NCI-H2107 treated with DMSO at 0.1 percent for 48 hours (cell line): ENCODE results near the gene HSF2BP.
"Not testable (repeated sequence)": the region's sequence is repeated elsewhere in the genome, so short reads cannot be mapped to it uniquely, and the experiment has no call there.

Experiments
- DNase-seq: peaks from one replicate; lab custom pipeline; 2025; ENCODE audit not compliant: unreplicated experiment; lab: John Stamatoyannopoulos, UW

Gene HSF2BP

DNA sequence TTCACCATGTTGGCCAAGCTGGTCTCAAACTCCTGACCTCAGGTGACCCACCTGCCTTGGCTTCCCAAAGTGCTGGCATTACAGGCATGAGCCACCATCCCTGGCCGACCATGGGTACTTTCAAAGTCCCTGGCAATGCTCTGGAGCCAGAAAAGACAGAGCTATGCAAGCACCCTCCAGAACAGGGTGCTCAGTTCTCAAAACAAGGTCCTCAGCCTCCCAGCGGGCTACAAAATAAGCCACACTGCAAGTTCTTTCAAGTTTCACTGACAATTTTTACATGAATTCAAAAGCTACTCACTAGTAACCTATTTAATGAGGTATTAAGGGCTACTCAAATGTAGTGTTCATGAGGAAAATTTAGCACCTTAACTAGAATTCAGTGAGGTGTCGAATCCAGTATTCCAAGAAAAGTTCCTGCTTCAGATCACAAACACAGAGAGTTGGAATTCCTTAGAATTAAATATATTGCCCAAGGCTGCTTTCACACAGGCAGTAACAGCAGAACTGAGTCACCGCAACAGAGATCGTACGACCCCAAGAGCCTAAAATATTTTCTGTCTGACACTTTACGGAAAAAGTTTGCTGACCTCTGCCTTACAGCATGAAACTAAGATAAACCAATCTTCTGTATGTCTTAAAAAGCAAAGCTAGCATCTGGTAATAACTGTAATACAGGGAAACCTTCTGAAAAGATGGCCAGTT, 60.7 kb downstream of the HSF2BP start:
- DNase-seq, result no peak

DNA sequence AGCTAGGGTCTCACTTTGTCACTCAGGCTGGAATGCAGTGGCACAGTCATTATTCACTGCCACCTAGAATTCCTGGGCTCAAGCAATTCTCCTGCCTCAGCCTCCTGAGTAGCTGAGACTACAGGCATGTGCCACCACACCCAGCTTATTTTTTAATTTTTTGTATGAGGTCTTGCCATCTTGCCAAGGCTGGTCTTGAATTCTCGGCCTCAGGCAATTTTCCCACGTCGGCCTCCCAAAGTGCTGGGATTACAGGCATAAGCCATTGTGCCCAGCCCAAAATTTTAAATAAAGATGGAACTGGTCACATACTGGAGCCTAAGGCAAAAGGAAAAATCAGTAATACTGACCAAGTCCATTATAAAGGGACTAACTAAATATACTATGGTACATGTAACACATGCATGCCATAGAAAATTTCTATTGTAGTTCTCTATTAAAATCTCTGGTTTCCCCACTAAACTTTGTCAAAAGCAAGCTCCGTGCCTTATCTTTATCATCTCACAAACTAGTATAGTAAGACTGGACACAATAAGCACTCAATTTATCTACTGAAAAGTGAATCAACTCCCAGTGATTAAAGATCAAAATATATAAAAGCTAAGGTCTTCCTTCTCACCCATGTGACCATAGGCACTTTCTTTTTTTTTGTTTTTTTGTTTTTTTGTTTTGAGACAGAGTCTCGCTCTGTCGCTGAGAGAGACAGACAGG, 61.6 kb downstream of the HSF2BP start:
- no peak for DNase-seq

DNA sequence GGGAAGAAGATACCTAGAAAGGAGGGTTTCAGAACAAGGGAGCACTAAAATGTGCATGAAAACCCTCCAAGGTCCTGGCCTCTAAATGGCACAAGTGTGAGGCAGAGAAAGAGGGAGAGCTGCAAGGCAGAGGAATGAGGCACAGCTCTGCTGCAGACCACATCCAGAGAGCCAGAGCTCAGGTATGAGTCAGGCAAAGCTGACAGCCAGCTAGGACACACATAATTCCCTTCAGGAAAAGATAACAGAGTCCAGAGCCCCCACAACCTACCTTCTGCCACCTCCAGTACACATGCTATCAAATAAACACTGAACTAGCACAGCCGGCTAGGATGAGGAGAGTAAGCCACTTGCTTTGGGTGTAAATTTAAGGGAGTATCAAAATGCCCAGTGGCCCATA, 62.2 kb downstream of the HSF2BP start:
- DNase-seq, result no peak

DNA sequence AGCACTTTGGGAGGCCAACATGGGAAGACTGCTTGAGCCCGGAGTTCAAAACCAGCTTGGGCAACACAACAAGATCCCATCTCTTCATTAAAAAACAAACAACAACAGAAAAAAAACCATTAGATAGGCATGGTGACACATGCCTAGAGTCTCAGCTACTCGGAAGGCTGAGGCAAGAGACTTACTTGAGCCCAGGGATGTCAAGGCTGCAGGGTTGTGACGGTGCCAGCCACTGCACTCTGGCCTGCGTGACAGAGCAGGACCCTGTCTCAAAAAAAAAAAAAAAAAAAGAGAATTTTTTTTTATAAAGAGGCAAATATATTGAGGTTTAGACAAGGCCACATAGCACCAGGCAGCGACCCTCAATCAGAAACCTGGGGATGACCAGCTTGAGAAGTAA, 62.7 kb downstream of the HSF2BP start:
- no peak for DNase-seq

DNA sequence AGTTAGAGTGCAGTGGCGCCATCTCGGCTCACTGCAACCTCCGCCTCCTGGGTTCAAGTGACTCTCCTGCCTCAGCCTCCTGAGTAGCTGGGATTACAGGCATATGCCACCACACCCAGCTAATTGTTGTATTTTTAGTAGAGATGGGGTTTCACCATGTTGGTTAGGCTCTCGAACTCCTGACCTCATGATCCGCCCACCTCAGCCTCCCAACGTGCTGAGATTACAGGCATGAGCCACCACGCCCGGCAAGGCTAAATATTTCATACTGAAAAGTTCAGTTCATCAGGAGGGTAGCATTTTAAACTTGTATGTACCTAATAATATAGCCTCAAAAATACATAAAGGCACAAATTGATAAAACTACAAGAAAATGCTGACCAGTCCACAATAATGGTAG, 63.5 kb downstream of the HSF2BP start:
- DNase-seq, result not testable (repeated sequence)

DNA sequence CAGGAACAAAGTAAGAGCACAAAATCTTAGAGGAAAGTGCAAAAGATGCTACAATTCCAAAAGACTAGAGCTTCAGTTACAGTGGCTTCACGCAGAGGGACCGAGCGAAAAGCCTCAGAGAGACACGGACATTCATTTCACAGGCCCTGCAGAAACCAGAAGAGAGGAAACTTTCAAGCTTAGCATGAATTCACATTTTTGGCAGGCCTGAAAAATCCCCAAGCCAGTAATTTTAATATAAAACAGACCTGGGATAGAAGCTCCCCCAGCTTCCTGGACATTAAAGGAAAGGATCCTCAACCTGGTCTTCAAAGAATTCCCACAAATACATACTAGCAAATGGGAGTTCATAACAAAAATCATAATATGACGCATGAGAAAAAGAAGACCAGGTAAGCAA, 66.2 kb downstream of the HSF2BP start:
- DNase-seq, result no peak

DNA sequence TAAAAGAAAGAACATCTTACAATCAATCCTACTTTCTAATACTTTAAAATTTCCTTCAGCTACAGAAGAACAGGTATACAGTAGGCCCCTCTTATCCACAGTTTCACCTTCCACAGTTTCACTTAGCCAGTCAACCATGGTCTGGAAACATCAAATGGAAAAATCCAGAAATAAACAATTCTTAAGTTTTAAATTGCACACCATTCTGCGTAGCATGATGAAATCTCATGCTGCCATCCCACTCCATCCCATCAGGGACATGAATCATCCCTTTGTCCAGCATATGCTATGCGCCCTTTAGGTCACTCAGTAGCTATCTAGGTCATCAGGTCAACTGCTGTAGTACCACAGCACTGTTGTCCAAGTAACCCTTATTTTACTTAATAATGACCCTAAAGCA, 67.7 kb downstream of the HSF2BP start:
- no peak for DNase-seq

DNA sequence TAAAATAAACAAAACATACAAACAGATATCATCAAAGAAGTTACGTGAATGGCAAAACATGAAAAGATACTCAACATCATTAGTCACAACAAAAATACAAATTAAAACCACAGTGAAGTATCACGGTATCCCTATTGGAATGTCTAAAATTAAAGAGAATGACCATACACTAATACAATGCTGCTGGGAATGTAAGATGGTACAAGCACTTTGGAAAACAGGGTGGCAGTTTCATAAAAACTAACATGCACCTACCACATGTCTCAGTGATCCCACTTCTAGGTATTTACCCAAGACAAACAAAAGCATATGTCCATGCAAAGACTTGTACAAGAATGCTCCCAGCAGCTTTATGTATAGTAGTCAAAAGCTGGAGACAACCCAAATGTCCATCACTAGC, 69.1 kb downstream of the HSF2BP start:
- DNase-seq, result no peak

DNA sequence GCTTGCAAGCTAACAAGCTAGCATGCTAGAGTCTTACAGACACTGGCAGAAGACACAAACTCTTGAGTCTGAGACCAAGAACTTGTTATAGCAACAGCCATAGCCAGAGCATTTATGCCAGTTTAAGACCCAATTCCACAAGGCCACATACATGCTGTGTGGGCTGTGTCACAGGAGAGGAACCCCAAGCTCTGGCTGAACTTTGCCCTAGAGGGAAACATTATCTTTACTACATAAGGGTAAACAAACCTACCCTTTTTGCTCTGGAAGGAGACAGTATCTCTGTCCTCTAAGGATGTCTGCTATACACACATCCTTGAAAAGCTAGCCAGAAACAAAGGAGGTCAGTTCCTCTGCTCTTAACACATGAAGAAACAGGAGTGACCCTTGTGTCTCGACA, 70.3 kb downstream of the HSF2BP start:
- DNase-seq, result no peak

DNA sequence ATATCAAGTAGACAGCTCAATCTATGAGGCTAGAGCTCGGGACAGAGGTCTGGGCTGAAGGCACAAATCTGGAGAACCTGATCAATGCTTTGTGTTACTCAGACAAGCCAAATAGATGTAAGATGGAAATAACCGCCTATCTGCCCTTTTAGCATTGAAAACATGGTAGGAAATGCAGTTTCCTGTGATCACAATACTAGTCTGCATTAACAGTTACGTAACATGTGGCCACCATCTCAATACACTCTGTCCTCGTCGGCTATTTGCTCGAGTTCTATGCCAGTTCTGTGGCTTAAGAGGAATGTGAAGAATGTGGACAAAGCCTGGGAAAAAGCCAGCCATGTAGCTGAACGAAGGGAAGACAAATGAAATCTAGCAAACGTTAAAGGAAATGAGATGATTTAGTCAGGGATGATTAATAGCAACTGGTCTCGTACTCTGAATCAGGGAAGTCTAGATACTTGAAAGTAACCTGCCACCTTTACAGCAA, 73.3 kb downstream of the HSF2BP start:
- DNase-seq, result no peak

DNA sequence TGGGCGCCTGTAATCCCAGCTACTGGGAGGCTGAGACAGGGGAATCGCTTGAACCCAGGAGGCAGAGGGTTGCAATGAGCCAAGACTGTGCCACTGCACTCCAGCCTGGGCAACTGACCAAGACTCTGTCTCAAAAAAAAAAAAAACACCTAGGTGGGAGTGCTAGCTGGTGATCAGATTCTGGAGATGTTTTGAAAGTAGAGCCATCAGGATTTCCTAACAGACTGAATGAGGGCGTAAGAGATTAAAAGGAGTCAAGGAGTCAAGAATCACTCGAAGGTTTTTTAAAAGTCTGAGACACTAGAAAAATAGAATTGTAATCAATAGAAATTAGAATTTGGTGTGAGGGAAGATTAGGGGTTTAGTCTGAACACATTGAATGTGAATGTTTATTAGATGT, 73.8 kb downstream of the HSF2BP start:
- DNase-seq, result no peak

DNA sequence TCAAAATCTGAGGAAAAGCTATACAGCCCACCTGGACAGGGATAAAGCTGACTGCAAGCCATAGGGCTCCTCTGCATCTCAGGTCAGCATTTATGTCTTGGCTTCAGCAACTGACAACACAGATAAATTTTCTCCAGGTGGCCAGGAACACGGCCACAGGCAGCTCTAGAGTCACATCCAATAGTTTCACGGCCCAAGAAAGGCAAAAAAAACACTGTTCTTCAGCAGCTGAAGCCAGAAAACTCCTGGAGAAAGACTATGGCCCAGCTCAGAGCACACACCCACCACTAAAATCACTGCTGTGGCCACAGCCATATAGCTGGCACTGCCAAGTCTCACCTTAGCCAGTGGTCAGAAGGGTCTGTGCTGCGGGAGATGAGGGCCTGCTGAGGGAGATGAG, 77.8 kb downstream of the HSF2BP start:
- no peak for DNase-seq

DNA sequence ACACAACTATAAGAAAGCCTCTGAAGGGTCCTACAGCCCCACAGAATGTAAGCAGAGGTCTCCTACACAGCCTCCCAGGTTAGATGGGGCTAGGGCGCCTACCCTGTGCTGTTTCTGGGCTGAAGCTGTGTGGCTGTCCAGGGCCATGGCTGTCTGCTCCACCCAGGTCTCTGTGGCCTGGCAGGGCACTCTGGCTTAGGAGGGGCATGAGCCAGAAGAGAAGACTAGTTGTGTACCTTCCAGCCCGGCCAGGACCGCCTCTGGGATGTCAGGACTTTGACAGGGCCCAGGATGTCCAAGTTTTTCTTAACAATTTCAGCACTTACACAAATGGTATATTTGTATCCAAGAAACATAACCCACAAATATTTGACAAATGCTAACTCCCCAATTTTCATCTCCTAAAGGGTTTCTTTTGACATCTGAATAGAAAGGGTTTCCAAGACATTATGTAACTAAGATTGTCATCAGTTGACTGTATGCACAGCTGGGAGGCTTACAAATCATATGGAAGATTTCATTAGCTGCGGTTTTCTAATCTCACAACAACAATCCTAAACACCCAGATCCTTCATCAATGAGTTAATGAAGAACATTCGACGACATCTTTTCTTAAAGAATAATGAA, 80.5 kb downstream of the HSF2BP start:
- DNase-seq, result no peak

DNA sequence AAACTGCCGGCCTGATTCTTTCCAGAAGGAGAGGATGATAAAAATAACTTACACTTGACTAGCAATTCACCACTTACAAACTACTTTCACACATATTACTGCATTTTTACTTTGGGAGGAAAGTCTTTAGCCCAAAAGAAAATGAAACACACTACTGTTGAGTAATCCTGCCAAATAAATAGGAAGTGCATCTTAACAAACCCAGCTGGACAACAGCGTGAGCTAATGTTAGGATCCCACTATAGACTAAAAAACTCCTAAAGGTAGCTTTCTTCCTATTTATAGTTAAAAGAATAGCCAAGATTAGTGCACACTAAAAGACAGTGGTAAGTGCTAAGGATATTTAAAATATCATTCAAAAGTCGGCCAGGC, 83.8 kb downstream of the HSF2BP start:
- DNase-seq, result no peak

DNA sequence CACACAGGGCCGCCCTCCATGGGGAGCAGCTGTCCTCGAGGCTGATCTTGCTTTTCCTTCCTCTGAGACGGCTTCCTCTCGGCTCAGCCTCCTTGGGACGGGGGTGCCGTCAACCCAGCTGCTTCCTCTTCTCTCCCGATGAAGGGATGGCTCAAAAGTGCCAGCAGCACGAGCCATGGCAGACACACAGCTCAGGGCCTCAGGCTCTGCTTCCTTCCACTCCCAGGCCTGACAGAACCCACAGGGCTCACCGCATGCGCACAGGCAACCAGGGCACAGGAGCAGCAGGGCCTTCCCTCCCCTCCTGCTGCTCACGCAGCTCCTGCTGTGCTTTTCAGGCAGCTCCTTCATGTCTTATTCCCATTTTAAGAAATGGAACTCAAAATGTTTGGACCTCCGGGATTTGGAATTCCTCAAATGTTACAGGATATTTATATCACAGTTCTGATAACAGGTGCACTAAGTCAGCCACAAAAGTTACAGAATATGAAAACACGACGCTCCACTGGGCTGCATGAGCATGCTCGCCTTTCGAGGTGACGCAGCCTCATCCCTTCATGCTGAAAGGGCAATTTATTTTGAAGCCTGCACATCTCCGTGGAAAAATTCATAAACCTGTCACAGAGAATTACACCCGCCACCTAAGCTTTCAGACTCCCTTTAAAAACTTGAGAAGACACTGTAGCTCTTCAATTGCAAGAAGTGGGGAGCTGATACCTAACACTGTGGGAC, 84.4 kb downstream of the HSF2BP start:
- no peak for DNase-seq

DNA sequence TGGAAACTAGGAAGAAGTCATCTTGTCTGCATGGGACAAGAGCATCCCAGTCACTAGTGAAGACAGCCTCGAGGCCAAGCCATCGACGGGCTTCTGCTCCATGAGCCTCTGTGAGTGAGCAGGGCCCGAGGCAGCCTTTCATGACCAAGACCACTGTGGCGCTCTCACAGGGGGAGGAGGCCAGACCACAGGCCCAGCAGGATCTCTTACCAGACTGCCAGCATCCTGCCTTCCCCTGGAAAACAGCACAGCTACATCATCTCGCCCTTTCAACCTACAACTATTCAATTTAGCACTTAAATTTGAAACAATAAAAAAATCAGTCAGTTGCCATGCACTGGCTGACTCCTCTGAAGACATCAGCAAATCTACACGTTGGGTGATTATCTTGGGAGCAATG, 85.4 kb downstream of the HSF2BP start:
- no peak for DNase-seq

DNA sequence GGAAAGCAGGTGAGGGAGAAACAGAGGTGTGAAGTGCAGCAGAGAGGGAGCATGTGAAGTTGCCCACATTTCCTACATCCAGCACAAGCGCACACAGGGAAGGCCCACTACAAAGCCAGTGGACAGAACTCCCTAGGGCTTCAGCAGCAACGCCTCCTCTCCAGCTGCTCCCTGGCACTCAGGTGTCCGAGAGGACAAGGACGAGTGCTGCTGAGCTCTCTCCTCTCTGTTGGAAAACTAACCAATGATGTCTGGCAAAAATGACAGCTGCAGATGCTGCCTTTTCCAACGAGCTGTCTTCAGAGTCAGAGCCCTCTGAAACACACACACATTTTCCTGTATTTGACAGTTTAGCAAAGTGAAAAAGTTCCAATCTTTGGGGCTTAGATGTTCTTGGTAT, 86.8 kb downstream of the HSF2BP start:
- DNase-seq, result no peak

DNA sequence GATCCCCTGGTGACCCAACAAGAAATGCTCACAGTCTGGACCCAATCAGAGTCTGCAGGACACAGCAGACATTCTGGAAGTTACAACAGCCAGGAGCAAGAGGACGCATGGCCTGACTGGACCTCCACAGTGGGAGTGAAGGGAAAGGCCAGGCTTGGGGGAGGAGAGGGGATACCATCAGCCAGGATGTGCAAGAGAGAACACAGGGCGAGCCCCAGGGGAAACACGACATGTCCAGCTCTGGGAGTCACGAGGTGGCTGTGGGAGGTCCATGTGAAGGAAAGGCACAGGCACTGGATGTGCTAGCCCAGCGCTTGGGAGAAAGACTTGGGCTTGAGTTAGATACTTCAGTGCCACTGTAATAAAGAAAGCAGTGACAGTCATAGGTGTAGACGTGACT, 87.3 kb downstream of the HSF2BP start:
- DNase-seq, result no peak

DNA sequence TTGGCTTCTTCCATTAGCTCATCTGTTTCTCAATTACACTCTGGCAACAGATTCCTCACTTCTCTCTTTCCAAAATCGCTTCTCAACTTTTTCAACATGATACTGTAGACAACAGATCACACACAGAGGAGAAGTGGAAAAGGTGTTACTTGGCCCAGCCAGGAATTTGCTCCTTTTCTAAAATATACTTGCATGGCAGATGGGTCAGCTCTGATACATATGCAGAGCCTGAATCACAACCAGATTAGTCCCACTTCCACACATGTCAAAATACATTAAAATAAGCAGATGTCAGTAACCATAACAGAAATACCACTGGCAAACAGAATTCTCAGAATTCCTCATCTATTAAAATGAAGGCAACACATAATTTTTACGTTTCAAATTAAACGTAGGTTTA, 89.1 kb downstream of the HSF2BP start:
- DNase-seq, result not testable (repeated sequence)

DNA sequence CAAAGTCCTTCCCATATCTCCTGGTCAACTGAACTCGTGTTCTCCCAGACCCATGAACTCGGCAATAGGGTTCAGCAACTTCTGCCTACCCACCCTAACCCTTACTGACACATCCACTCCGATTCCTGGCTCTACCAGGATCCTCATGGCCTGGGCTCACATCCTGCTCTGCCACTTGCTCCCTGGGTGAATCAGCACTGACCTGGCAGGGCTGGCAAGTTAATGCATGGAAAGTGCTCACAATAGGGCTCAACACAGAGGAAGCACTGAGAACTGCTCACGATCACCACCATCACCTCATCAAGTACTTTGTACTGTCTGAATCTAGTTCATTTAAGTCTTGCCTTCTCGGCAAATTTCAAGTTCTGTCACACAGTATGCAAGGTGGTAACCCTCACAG, 96.8 kb downstream of the HSF2BP start:
- not testable (repeated sequence) for DNase-seq

DNA sequence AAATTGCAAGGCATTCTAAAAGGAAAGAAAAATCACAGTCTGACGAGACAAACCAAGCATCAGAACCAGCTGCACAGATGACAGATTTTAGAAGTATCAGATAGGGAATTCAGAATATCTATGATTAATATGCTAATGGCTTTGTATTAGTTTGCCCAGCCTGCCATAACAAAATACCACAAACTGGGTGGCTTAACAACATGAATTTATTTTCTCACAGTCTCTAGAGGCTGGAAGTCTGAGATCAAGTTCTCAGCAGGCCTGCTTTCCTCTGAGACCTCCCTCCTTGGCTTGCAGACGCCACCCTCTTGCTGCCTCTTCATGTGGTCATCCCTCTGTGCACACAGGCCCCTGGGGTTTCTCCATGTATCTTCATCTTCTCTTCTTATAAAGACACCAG, 118.7 kb downstream of the HSF2BP start:
- DNase-seq, result not testable (repeated sequence)
